Measurements from ENCODE around the gene SLC44A1.

The SLC44A1 gene

GRCh38 chr9:105344283-105344682 is 99.8 kb downstream of the SLC44A1 start:
- no peak for DNase-seq

GRCh38 chr9:105345626-105346025 is 101.2 kb downstream of the SLC44A1 start:
- DNase-seq = no peak

- no peak for DNase-seq
Observed at GRCh38 chr9:105346273-105346672, 101.8 kb downstream of the SLC44A1 start.

GRCh38 chr9:105354448-105354847 is 110.0 kb downstream of the SLC44A1 start:
- no peak for DNase-seq

- DNase-seq = no peak
Observed at GRCh38 chr9:105355781-105356180, 111.3 kb downstream of the SLC44A1 start.

GRCh38 chr9:105357937-105358336 is 113.5 kb downstream of the SLC44A1 start:
- no peak for DNase-seq

GRCh38 chr9:105359892-105360291 is 115.4 kb downstream of the SLC44A1 start:
- DNase-seq = no peak

- no peak for DNase-seq
Observed at GRCh38 chr9:105360344-105360743, 115.9 kb downstream of the SLC44A1 start.

GRCh38 chr9:105361873-105362272 is 117.4 kb downstream of the SLC44A1 start:
- no peak for DNase-seq

GRCh38 chr9:105362470-105362869 is 118.0 kb downstream of the SLC44A1 start:
- no peak for DNase-seq

- no peak for DNase-seq
Observed at GRCh38 chr9:105363837-105364236, 119.4 kb downstream of the SLC44A1 start.

GRCh38 chr9:105369911-105370310 is 125.5 kb downstream of the SLC44A1 start:
- no peak for DNase-seq

- no peak for DNase-seq
Observed at GRCh38 chr9:105373723-105374122, 129.3 kb downstream of the SLC44A1 start.

GRCh38 chr9:105375323-105375722 is 130.9 kb downstream of the SLC44A1 start:
- no peak for DNase-seq

GRCh38 chr9:105376893-105377292 is 132.4 kb downstream of the SLC44A1 start:
- no peak for DNase-seq

- DNase-seq = peak; percentile 32
Observed at GRCh38 chr9:105385381-105385985, 141.0 kb downstream of the SLC44A1 start.

GRCh38 chr9:105389796-105390195 is 145.3 kb downstream of the SLC44A1 start:
- DNase-seq = no peak

- DNase-seq = no peak
Observed at GRCh38 chr9:105390871-105391270, 146.4 kb downstream of the SLC44A1 start.

GRCh38 chr9:105391288-105391687 is 146.8 kb downstream of the SLC44A1 start:
- DNase-seq = no peak

- no peak for DNase-seq
Observed at GRCh38 chr9:105392531-105392930, 148.1 kb downstream of the SLC44A1 start.

- no peak for DNase-seq
Observed at GRCh38 chr9:105393576-105394344, 149.3 kb downstream of the SLC44A1 start.

GRCh38 chr9:105396441-105396840 is 152.0 kb downstream of the SLC44A1 start:
- no peak for DNase-seq

GRCh38 chr9:105396901-105397300 is 152.4 kb downstream of the SLC44A1 start:
- no peak for DNase-seq

- DNase-seq = no peak
Observed at GRCh38 chr9:105399117-105399516, 154.7 kb downstream of the SLC44A1 start.

GRCh38 chr9:105401651-105402050 is 157.2 kb downstream of the SLC44A1 start:
- DNase-seq = no peak

Measured in midbrain (tissue), 1 donor.